ENCODE data around the gene INMT.

DNA sequence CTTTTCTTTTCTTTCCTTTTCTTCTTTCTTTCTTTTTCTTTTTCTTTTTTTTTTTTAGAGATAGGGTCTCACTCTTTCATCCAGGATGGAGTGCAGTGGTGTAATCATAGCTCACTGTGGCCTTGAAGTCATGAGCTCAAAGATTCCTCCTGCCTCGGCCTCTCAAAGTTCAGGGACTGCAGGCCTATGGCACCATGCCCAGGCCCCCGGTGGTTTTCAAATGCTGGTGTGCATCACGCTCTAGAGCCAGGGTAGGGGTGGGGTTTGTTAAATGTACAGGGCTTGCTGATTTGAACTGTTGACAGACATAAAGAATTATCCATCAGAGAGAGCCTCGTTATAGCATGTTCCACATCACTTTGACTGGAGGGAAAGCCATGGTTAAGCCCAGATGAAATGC, 25.0 kb downstream of the INMT start:
- TF ChIP-seq, protein P1, sequence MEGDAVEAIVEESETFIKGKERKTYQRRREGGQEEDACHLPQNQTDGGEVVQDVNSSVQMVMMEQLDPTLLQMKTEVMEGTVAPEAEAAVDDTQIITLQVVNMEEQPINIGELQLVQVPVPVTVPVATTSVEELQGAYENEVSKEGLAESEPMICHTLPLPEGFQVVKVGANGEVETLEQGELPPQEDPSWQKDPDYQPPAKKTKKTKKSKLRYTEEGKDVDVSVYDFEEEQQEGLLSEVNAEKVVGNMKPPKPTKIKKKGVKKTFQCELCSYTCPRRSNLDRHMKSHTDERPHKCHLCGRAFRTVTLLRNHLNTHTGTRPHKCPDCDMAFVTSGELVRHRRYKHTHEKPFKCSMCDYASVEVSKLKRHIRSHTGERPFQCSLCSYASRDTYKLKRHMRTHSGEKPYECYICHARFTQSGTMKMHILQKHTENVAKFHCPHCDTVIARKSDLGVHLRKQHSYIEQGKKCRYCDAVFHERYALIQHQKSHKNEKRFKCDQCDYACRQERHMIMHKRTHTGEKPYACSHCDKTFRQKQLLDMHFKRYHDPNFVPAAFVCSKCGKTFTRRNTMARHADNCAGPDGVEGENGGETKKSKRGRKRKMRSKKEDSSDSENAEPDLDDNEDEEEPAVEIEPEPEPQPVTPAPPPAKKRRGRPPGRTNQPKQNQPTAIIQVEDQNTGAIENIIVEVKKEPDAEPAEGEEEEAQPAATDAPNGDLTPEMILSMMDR (IDR thresholded peaks at IDR 0.05; ENCODE audit: low read depth, low read length, poor library complexity, severe bottlenecking) = no peak
- no peak for TF ChIP-seq EZH2phosphoT487 (IDR thresholded peaks at IDR 0.05; ENCODE audit: borderline replicate concordance, low read length)

Measured in DOHH2 (cell line).